Endothelial cell of umbilical vein (primary cell): ENCODE results near the gene SNAP25. TPM values are rescaled to one million over a fixed set of nuclear protein-coding genes. Genes with fewer than 3 reads are reported as not detected.

Experiments
- BruUV-seq: library from RNA; stranded (reverse); fragments of 400-500 nt; replicated peaks from 2 replicates; lab custom pipeline; 2021; lab: Mats Ljungman, UMichigan
- CTCF ChIA-PET: fragments of 300-600, 350-600 bp; sonication (Branson Sonifier 250); formaldehyde crosslinking; loops from one replicate; lab custom pipeline; 2021; ENCODE audit warnings: antibody characterized with exemption, inconsistent platforms; lab: Charles Lee
- POLR2A ChIA-PET: fragments of 300-600, 350-600 bp; sonication (Branson Sonifier 250); formaldehyde crosslinking; loops from one replicate; lab custom pipeline; 2021; ENCODE audit warnings: antibody characterized with exemption, inconsistent platforms; lab: Charles Lee
- DNase-seq: peaks from one replicate; pipeline ENCODE4 v3.0.0-alpha.2; 2011; ENCODE audit warnings: low read depth, low spot score
- FAIRE-seq: peaks from 2 replicates; lab custom pipeline; 2011; peaks lifted over from hg19 to GRCh38; lab: Jason Lieb, UNC
- H2AFZ ChIP-seq: 2 replicates; pipeline ENCODE4 v1.6.0; 2012; ENCODE audit warnings: low read depth, low read length, control low read depth, inconsistent platforms
- H3K27ac ChIP-seq: 2 replicates; pipeline ENCODE4 v1.5.1; 2011; ENCODE audit warnings: low read depth, mild to moderate bottlenecking, control low read depth, low read length, moderate library complexity; ENCODE audit not compliant: insufficient read depth
- H3K27me3 ChIP-seq, 2 experiments: 2 replicates each; pipeline versions ENCODE4 v1.6.0 to v1.6.1; 2011; ENCODE audit warnings: low read length in 2 of 2, mixed read lengths in 1 of 2; ENCODE audit not compliant: control insufficient read depth in 2 of 2, insufficient read depth in 2 of 2
- H3K36me3 ChIP-seq, 2 experiments: 2 replicates in 1 of 2; 3 replicates in 1 of 2; pipeline ENCODE4 v1.5.1; 2011; ENCODE audit warnings: low read length in 2 of 2, mild to moderate bottlenecking in 1 of 2, moderate library complexity in 1 of 2; ENCODE audit not compliant: control insufficient read depth in 2 of 2, insufficient read depth in 2 of 2; ENCODE audit errors: extremely low read depth in 1 of 2
- H3K4me1 ChIP-seq: 3 replicates; pipeline ENCODE4 v1.5.1; 2011; ENCODE audit warnings: mild to moderate bottlenecking, low read length; ENCODE audit not compliant: control insufficient read depth, insufficient read depth; ENCODE audit errors: extremely low read depth
- H3K4me2 ChIP-seq: 2 replicates; pipeline ENCODE4 v1.6.1; 2011; ENCODE audit warnings: low read length, control low read depth, mixed read lengths; ENCODE audit not compliant: insufficient read depth
- H3K4me3 ChIP-seq, 3 experiments: fragments of 200-600 bp in 1 of 3; sonication (generic), shearing (Covaris generic) in 1 of 3; replicated peaks in 1 of 3; 2 replicates each; pipeline ENCODE4 v1.5.1; 2011 to 2016; ENCODE audit warnings: control low read depth in 3 of 3, low read length in 3 of 3, mild to moderate bottlenecking in 2 of 3, inconsistent platforms in 1 of 3, low read depth in 1 of 3, moderate library complexity in 1 of 3; ENCODE audit not compliant: insufficient read depth in 1 of 3
- H3K79me2 ChIP-seq: 2 replicates; pipeline ENCODE4 v1.6.0; 2012; ENCODE audit warnings: low read length, inconsistent platforms; ENCODE audit not compliant: control insufficient read depth, insufficient read depth
- H3K9ac ChIP-seq: replicated peaks from 2 replicates; pipeline ENCODE3; 2011; ENCODE audit warnings: low read length, control low read depth; ENCODE audit not compliant: insufficient read depth; ENCODE audit errors: extremely low read depth
- H3K9me1 ChIP-seq: replicated peaks from 3 replicates; pipeline ENCODE4 v1.6.0; 2011; ENCODE audit warnings: mild to moderate bottlenecking, low read length; ENCODE audit not compliant: control insufficient read depth, insufficient read depth; ENCODE audit errors: extremely low read depth
- H3K9me3 ChIP-seq: replicated peaks from 2 replicates; pipeline ENCODE4 v1.5.1; 2012; ENCODE audit warnings: low read length, inconsistent platforms; ENCODE audit not compliant: control insufficient read depth, insufficient read depth
- H4K20me1 ChIP-seq: replicated peaks from 2 replicates; pipeline ENCODE3; 2011; ENCODE audit warnings: mild to moderate bottlenecking, low read length; ENCODE audit not compliant: control insufficient read depth, insufficient read depth; ENCODE audit errors: extremely low read depth
- CTCF ChIP-seq, 2 donors: IDR thresholded peaks; 1 replicate in 1 of 2; 2 replicates in 1 of 2; pipeline ENCODE4 v1.5.1; 2011; ENCODE audit warnings: low read length in 2 of 2, mild to moderate bottlenecking in 2 of 2, moderate library complexity in 2 of 2, control low read depth in 1 of 2, inconsistent platforms in 1 of 2, low read depth in 1 of 2; ENCODE audit not compliant: insufficient read depth in 1 of 2; ENCODE audit errors: extremely low read depth in 1 of 2
- GATA2 ChIP-seq: IDR thresholded peaks from 2 replicates; pipeline ENCODE4 v1.7.0; 2011; ENCODE audit warnings: low read depth, mild to moderate bottlenecking, moderate library complexity, mixed read lengths, low read length; ENCODE audit not compliant: insufficient read length, insufficient read depth
- JUN ChIP-seq: IDR thresholded peaks from 2 replicates; pipeline ENCODE4 v1.6.1; 2011; ENCODE audit warnings: borderline replicate concordance, low read depth; ENCODE audit not compliant: insufficient read length, insufficient read depth
- MAX ChIP-seq: IDR thresholded peaks from 2 replicates; pipeline ENCODE4 v1.6.1; 2011; ENCODE audit not compliant: insufficient read depth, insufficient read length
- POLR2A ChIP-seq: IDR thresholded peaks from 2 replicates; pipeline ENCODE4 v1.6.1; 2012; ENCODE audit warnings: low read depth, mild to moderate bottlenecking, control low read depth, low read length
- POLR2AphosphoS5 ChIP-seq: IDR thresholded peaks from 2 replicates; pipeline ENCODE4 v1.6.1; 2012; ENCODE audit warnings: low read depth, mild to moderate bottlenecking, control low read depth, low read length, moderate library complexity; ENCODE audit not compliant: insufficient read depth
- dilution Hi-C: fragments of 300-500 bp; cut with MboI; formaldehyde crosslinking; loops from one replicate; pipeline ENCODE4 v1.15.0; 2019; ENCODE audit warnings: low sequenced_read_pairs; ENCODE audit not compliant: extremely low pct_ligation_motif_present
- intact Hi-C: fragments of 100-400 bp; cut with micrococcal nuclease; formaldehyde crosslinking; loops from one replicate; pipeline ENCODE4 v1.10.0; 2022
- polyA plus RNA-seq, 4 experiments: library from polyadenylated mRNA; depleted of rRNA in 3 of 4; stranded (reverse) in 3 of 4; unstranded in 1 of 4; fragments of >200 nt; gene quantifications; 2 replicates each; pipeline versions ENCODE4 v1.2.1 to v1.2.3, GENCODE V29; 2011 to 2012; ENCODE audit warnings: missing spikeins in 1 of 4
- total RNA-seq: library from RNA; stranded (reverse); gene quantifications from 2 replicates; pipeline ENCODE4 v1.2.3, GENCODE V29; 2021

Gene SNAP25
- total and polyA plus RNA-seq, 2 donors (not counting 3 experiments of a cell fraction or from before 2014, with no cell fraction given) = 3.9 to 4.4 TPM

GRCh38 chr20:10352934-10353824 is 134.5 kb downstream of the SNAP25 start:
- POLR2A ChIA-PET = interaction anchor here (1.2 to 2.0 kb wide), 3 partner anchors 23 to 135 kb away, joined by 3 to 6 read pairs (median 5); partner anchors contain the start of gene SNAP25
- H3K27ac ChIP-seq = peak overlapping the region; percentile 99
- no peaks in the 10 kb centered on the region for H3K9me1 ChIP-seq
- BruUV-seq = TSS peak; percentile 49
- no peak overlapping the region for H2AFZ ChIP-seq
- TF ChIP-seq MAX = no peak
- peak; percentile 70 for TF ChIP-seq POLR2A
- TF ChIP-seq POLR2AphosphoS5 = peak; percentile 92
- no peak for TF ChIP-seq CTCF (IDR thresholded peaks at IDR 0.05; ENCODE audit: extremely low read depth in 1 of 2, insufficient read depth in 1 of 2, low read depth in 1 of 2, low read length in 2 of 2)
- peak; percentile 83 for TF ChIP-seq JUN
- peak; percentile 96 for TF ChIP-seq GATA2
- no peaks in the 10 kb centered on the region for H4K20me1 ChIP-seq
- H3K4me2 ChIP-seq = peak overlapping the region; percentile 47
- no peaks in the 10 kb centered on the region for H3K36me3 ChIP-seq
- H3K4me3 ChIP-seq = no peak overlapping the region
- FAIRE-seq = peak; percentile 81
- no peaks in the 10 kb centered on the region for H3K27me3 ChIP-seq
- H3K79me2 ChIP-seq = no peaks in the 10 kb centered on the region
- dilution Hi-C loops (no loop called here), intact Hi-C loops (loop anchor here (1.0 to 10.0 kb wide), 6 partner anchors 74 to 1192 kb away; no protein-coding TSS in a partner anchor)
- peaks cover 51% of the 10 kb centered on the region for H3K4me1 ChIP-seq
- CTCF ChIA-PET = interaction anchor here (0.6 to 3.3 kb wide), 17 partner anchors 9 to 1190 kb away, joined by 3 to 18 read pairs (median 4); partner anchors contain the start of gene SNAP25
- no peaks in the 10 kb centered on the region for H3K9me3 ChIP-seq
- peak; percentile 99 for DNase-seq
- H3K9ac ChIP-seq = peak overlapping the region; percentile 91
